Activated T-cell treated with anti-CD3 and anti-CD28 coated beads, Interleukin-2, amount 50 U/mL, for 4 hours (primary cell): Measurements from ENCODE around the gene DNER. TPM values are rescaled to one million over a fixed set of nuclear protein-coding genes. Genes with fewer than 3 reads are reported as not detected.
"Not testable (repeated sequence)": the region's sequence is repeated elsewhere in the genome, so short reads cannot be mapped to it uniquely, and the experiment has no call there.

ENCODE experiments used
- ATAC-seq, 2 donors: fragments of 200-7000 bp; cut with Tn5 transposase; one replicate each; pipeline ENCODE4 v1.10.0; 2021
- DNase-seq: peaks from one replicate; pipeline ENCODE4 v3.0.0-alpha.2; 2020
- H3K27me3 Mint-ChIP-seq: one replicate; pipeline ENCODE4 v1.8.0; 2021; ENCODE audit warnings: low read depth, mixed read lengths
- H3K36me3 Mint-ChIP-seq: one replicate; pipeline ENCODE4 v1.8.0; 2022; ENCODE audit warnings: mixed read lengths; ENCODE audit not compliant: insufficient read depth
- H3K4me1 Mint-ChIP-seq: one replicate; pipeline ENCODE4 v1.8.0; 2021; ENCODE audit warnings: low read depth, mixed read lengths
- H3K4me3 Mint-ChIP-seq: one replicate; pipeline ENCODE4 v1.8.0; 2021; ENCODE audit warnings: mild to moderate bottlenecking, moderate library complexity, mixed read lengths
- H3K9me3 Mint-ChIP-seq: one replicate; pipeline ENCODE4 v1.8.0; 2021; ENCODE audit warnings: mixed read lengths
- total RNA-seq, 3 donors: library from RNA; stranded (reverse); gene quantifications; one replicate each; pipeline ENCODE4 v1.2.1, GENCODE V29; 2021

The DNER gene
- total RNA-seq, 3 donors from 2014 or later: not detected

DNA sequence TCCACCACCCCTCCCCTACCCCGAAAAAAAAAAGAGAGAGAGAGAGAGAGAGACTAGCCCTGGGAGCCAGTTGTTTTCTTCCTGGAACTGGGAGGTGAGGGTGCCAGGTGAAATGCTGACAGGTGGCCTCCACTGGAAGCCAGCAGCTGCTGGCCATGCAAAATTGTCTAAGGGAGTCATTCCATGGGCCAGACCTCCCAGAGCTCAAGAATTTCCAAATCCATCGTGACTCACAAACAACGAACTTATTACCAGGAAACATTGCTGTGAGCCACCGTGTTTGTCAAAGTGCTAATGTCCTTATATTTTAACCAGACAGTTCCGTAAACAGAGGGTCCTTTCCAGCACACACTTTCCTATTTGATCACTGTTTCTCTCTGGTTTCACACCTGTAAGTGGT is 374.7 kb downstream of the DNER start:
- no peaks in the 10 kb centered on the region for H3K9me3 Mint-ChIP-seq

DNA sequence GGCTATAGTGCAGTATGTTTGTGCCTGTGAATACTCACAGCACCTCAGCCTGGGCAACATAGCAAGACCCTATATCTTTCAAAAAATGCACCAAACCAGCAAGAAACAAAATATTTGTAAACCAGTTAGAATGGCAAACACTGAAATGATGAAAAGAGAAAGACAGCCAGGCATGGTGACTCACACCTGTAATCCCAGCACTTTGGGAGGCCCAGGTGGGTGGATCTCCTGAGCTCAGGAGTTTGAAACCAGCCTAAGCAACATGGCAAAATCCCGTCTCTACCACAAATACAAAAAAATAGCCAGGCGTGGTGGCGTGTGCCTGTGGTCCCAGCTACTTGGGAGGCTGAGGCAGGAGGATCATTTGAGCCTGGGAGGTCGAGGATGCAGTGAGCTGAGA is 375.2 kb downstream of the DNER start:
- H3K4me1 Mint-ChIP-seq, H3K27me3 Mint-ChIP-seq, H3K36me3 Mint-ChIP-seq, DNase-seq, H3K4me3 Mint-ChIP-seq, H3K9me3 Mint-ChIP-seq, ATAC-seq: not testable (repeated sequence)

More for the DNA sequence above, 374.7 kb downstream of the DNER start:
- Mint-ChIP-seq H3K4me1 (no peaks in the 10 kb centered on the region), H3K27me3 (peaks cover 1% of the 10 kb centered on the region), H3K4me3 (no peak overlapping the region), H3K36me3 (no peaks in the 10 kb centered on the region)
- ATAC-seq (no peak), DNase-seq (no peak)

- Mint-ChIP-seq H3K4me3 (no peak overlapping the region), H3K4me1 (no peaks in the 10 kb centered on the region), H3K36me3 (no peaks in the 10 kb centered on the region), H3K27me3 (peaks cover 1% of the 10 kb centered on the region), H3K9me3 (no peaks in the 10 kb centered on the region)
- no peak for DNase-seq
- no peak for ATAC-seq
These were observed 378.4 kb downstream of the DNER start for GRCh38 chr2:229335877-229336346.

DNA sequence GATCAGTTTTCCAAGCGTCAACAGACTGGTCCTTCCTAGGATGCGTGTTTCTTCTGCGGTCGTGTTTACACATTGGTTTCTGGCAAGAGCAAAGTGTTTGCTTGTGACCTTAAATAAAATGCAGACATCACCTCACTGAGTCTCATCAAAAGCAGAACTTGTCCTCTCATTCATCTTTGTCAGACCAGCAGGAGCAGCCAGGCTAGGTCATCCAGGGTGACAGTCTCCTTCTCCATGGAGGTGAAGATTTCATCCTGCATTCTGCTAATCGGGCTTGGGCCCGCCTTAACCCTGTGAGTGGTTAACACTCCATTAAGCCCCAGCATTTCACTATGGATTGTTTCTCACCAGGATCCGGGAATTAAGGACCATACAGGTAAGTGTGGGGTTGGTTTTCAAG is 379.0 kb downstream of the DNER start:
- Mint-ChIP-seq H3K4me3 (no peak overlapping the region), H3K4me1 (no peaks in the 10 kb centered on the region), H3K27me3 (no peaks in the 10 kb centered on the region), H3K9me3 (no peaks in the 10 kb centered on the region), H3K36me3 (no peaks in the 10 kb centered on the region)
- no peak for ATAC-seq
- no peak for DNase-seq

DNA sequence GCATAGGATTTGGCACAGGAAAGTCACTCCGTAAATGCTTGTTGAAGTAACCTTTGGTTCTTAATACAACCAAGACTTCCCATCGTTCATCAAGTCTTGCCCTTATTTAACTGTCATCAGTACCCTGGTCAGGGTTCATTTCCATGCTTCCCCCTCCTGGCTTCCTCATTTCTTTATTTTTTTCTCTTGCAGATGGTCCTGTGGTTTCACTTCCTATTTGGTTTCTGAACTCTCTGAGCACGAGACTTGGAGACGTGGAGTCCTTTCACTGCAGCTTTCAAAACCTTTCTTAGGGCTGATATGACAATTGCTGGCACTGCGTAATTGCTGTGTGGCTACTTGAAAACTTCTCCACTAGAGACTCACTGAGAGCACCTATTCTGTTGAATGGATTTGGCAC is 383.4 kb downstream of the DNER start:
- no peaks in the 10 kb centered on the region for H3K4me1 Mint-ChIP-seq
- no peak overlapping the region for H3K4me3 Mint-ChIP-seq
- no peaks in the 10 kb centered on the region for H3K36me3 Mint-ChIP-seq
- H3K27me3 Mint-ChIP-seq: no peaks in the 10 kb centered on the region
- ATAC-seq (no peak), DNase-seq (no peak)
- no peaks in the 10 kb centered on the region for H3K9me3 Mint-ChIP-seq

DNA sequence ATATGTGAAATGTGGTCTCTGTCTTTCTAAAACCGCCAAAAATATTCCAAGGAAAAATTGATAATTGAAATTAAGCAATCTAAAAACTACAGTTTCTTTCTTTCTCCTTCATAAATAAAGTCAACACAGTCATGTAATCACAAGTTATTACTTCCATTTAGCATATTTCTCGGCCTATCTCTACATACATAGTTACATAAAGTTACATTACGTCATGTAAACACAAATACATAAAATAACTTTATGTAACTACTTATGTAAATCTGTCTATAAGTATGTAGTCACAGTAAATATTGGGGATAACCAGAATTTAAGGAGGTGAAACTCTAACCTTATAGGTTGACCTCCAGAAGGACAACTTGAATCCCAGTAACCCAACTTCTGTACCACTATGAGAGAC is 394.8 kb downstream of the DNER start:
- H3K27me3 Mint-ChIP-seq: peaks cover 7% of the 10 kb centered on the region
- peaks cover 4% of the 10 kb centered on the region for H3K9me3 Mint-ChIP-seq
- no peaks in the 10 kb centered on the region for H3K36me3 Mint-ChIP-seq
- no peak overlapping the region for H3K4me3 Mint-ChIP-seq
- ATAC-seq (no peak), DNase-seq (no peak)
- H3K4me1 Mint-ChIP-seq: no peaks in the 10 kb centered on the region

- no peaks in the 10 kb centered on the region for H3K4me1 Mint-ChIP-seq
- no peak for DNase-seq
- H3K36me3 Mint-ChIP-seq: no peaks in the 10 kb centered on the region
- H3K4me3 Mint-ChIP-seq: no peak overlapping the region
- H3K9me3 Mint-ChIP-seq: peaks cover 3% of the 10 kb centered on the region
- peaks cover 2% of the 10 kb centered on the region for H3K27me3 Mint-ChIP-seq
- no peak for ATAC-seq
These were observed 400.2 kb downstream of the DNER start for GRCh38 chr2:229314117-229314516.

- no peaks in the 10 kb centered on the region for H3K36me3 Mint-ChIP-seq
- no peaks in the 10 kb centered on the region for H3K27me3 Mint-ChIP-seq
- no peaks in the 10 kb centered on the region for H3K4me1 Mint-ChIP-seq
- no peak for DNase-seq
- H3K9me3 Mint-ChIP-seq: peaks cover 3% of the 10 kb centered on the region
- H3K4me3 Mint-ChIP-seq: no peak overlapping the region
- ATAC-seq: no peak
These were observed 400.8 kb downstream of the DNER start for GRCh38 chr2:229313591-229313990.

Other genes with a start within 250 kb of the DNER start
- gene TRIP12, start 207.5 kb upstream of the DNER start, total RNA-seq: 100 to 1,000 TPM; 211 to 227 (median 221) TPM
- under 1 TPM; 0.76 to 0.84 (median 0.81) TPM for gene FBXO36, start 207.9 kb upstream of the DNER start, total RNA-seq